Heart left ventricle (tissue), 13 donors: Measurements from ENCODE around the gene XNDC1N.

Source experiments
- CTCF ChIP-seq, 12 donors: fragments of 200-600 bp; sonication (generic) in 4 of 12; IDR thresholded peaks; one replicate each; pipeline versions ENCODE4 v1.5.0 to v1.8.0; 2018 to 2022; ENCODE audit warnings: antibody characterized with exemption in 12 of 12, mild to moderate bottlenecking in 5 of 12
- POLR2A ChIP-seq, 2 donors: fragments of 450-650 bp; IDR thresholded peaks; one replicate each; pipeline ENCODE4 v1.6.1; 2017; ENCODE audit warnings: antibody characterized with exemption in 2 of 2, mild to moderate bottlenecking in 2 of 2, moderate library complexity in 2 of 2
- donor health status: ischemic (EF 13 %, LVEDD 7.1; RV severe dilation, severe dysfunction).
- donor health status: DM: no; HTN: yes; CAD: no.
- donor health status: DM: no; HTN: no; CAD: no.
- donor health status: ischemic (EF 25% LVEDD 6.9; RV normal size, moderate dysfunction).
- donor health status: ischemic (EF 25% LVEDD 5.7; RV mildly dilated, moderate dysfunction).
- donor health status: ischemic (EF 35%, LVEDD 5.7; RV mildly dilated, moderate dysfunction).
- donor health status: nonischemic (EF 11% LVEDD 7.7; RV severe dilation, severe dysfunction).
- donor health status: DM: yes; HTN: yes; CAD: no.
- donor health status: PGD.
- donor health status: ischemic (EF 29% LVEDD 5.4; RV normal size, mild dysfunction).
- donor health status: nonischemic (EF 23%, LVEDD 6.1; RV moderate dilation, normal function).

DNA sequence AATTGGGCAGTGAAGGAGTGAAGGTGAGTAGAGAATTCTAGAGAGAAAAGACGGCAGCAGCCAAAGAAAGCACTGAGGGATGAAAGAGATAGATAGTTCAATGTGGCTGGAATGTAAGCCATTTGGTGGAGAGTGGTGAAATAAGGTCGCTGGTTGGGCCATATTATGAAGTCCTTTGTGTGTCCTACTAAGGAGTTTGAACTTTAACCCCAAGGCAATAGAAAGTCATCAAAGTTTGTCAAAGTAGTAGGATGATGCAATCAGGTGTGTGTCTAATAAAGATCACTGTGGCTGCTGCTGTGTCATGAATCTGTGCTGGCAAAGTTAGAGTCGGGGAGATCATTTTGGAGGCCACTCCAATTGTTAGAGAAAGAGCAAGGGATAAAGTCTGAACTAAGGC, 19.1 kb upstream of the XNDC1N start:
- no peak for TF ChIP-seq CTCF (IDR thresholded peaks at IDR 0.05)
- TF ChIP-seq POLR2A (IDR thresholded peaks at IDR 0.05): no peak
